Mammary epithelial cell (primary cell): ENCODE measurements around the gene INPP4B.

Experiments used
- CTCF ChIP-seq, 2 donors: IDR thresholded peaks in 1 of 2; conservative IDR thresholded peaks in 1 of 2; 2 replicates each; pipeline ENCODE4 v1.5.1; 2011 to 2012; ENCODE audit warnings: inconsistent platforms in 2 of 2, low read length in 2 of 2, mild to moderate bottlenecking in 2 of 2, control low read depth in 1 of 2, low read depth in 1 of 2; ENCODE audit not compliant: insufficient read depth in 1 of 2; ENCODE audit errors: extremely low read depth in 1 of 2
- EZH2 ChIP-seq: IDR thresholded peaks from 2 replicates; pipeline ENCODE4 v1.6.1; 2012; ENCODE audit warnings: low read length, inconsistent platforms, borderline replicate concordance

DNA sequence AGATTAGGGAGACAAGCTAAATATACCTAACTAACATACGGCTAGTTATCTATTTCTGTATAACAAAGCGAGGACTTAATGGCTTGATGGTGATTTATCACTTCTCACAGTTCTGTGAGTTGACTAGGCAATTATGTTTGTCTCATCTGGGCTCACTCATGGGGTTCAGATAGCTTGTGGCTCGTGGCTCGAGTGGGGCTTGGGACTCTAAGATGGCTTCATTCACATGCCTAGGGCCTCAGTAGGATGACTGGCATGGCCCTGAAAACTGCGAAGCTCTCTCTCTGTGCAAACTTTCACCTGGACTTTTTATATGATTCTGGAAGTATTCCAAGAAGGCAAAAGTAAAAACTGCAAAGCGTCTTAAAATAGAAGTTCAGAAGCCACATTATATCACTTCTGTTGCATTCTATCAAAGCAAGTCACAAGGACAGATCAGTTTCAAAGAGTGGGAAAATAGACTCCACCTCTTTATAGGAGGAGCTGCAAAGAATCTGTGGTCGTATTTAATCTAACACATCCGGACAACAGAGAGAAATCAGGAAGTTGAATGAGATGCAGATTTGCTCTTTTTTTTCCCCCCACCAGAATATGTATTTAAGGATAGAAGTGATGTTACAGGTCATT is 491.2 kb downstream of the INPP4B start:
- TF ChIP-seq CTCF (conservative IDR thresholded peaks at IDR 0.05 in 1 of 2, IDR thresholded peaks at IDR 0.05 in 1 of 2; ENCODE audit: extremely low read depth in 1 of 2, insufficient read depth in 1 of 2, low read depth in 1 of 2, low read length in 2 of 2) (no peak), EZH2 (no peak)
